HG03571 (cell line): ENCODE data around the gene METTL4.
"Not testable (repeated sequence)": the region's sequence is repeated elsewhere in the genome, so short reads cannot be mapped to it uniquely, and the experiment has no call there.

Source experiments
- ATAC-seq: cut with Tn5 transposase; IDR thresholded peaks from one replicate; pipeline ENCODE4 v1.9.1; 2021; ENCODE audit not compliant: unreplicated experiment

METTL4 gene

GRCh38 chr18:2564373-2564772, 6.9 kb downstream of the METTL4 start:
- no peak for ATAC-seq

- no peak for ATAC-seq
Observed at GRCh38 chr18:2559249-2559648, 12.1 kb downstream of the METTL4 start.

- no peak for ATAC-seq
Observed at GRCh38 chr18:2557536-2557935, 13.8 kb downstream of the METTL4 start.

- no peak for ATAC-seq
Observed at GRCh38 chr18:2555895-2556294, 15.4 kb downstream of the METTL4 start.

GRCh38 chr18:2554696-2555095, 16.6 kb downstream of the METTL4 start:
- no peak for ATAC-seq

GRCh38 chr18:2551425-2551824, 19.9 kb downstream of the METTL4 start:
- ATAC-seq: no peak

- no peak for ATAC-seq
Observed at GRCh38 chr18:2549462-2549861, 21.8 kb downstream of the METTL4 start.

- ATAC-seq: no peak
Observed at GRCh38 chr18:2547477-2548087, 23.7 kb downstream of the METTL4 start.

GRCh38 chr18:2545155-2545554, 26.1 kb downstream of the METTL4 start:
- ATAC-seq: no peak

- ATAC-seq: peak; percentile 50
Observed at GRCh38 chr18:2541925-2542563, 29.3 kb downstream of the METTL4 start.

GRCh38 chr18:2540575-2540974, 30.7 kb downstream of the METTL4 start:
- ATAC-seq: no peak

- no peak for ATAC-seq
Observed at GRCh38 chr18:2538844-2539243, 32.5 kb downstream of the METTL4 start.

GRCh38 chr18:2538236-2538635, 33.1 kb downstream of the METTL4 start:
- ATAC-seq: no peak

GRCh38 chr18:2537296-2537695, 34.0 kb downstream of the METTL4 start:
- no peak for ATAC-seq

- ATAC-seq: no peak
Observed at GRCh38 chr18:2536493-2536892, 34.8 kb downstream of the METTL4 start.

GRCh38 chr18:2536063-2536462, 35.2 kb downstream of the METTL4 start:
- ATAC-seq: no peak

- ATAC-seq: peak; percentile 26
Observed at GRCh38 chr18:2535419-2535910, 35.8 kb downstream of the METTL4 start.

GRCh38 chr18:2534906-2535305, 36.4 kb downstream of the METTL4 start:
- ATAC-seq: peak; percentile 50

GRCh38 chr18:2532797-2533196, 38.5 kb downstream of the METTL4 start:
- no peak for ATAC-seq

GRCh38 chr18:2531751-2532150, 39.6 kb downstream of the METTL4 start:
- ATAC-seq: no peak

- ATAC-seq: no peak
Observed at GRCh38 chr18:2529154-2529553, 42.2 kb downstream of the METTL4 start.

GRCh38 chr18:2526329-2526728, 45.0 kb downstream of the METTL4 start:
- no peak for ATAC-seq

- not testable (repeated sequence) for ATAC-seq
Observed at GRCh38 chr18:2524794-2525198, 46.5 kb downstream of the METTL4 start.
